K562 (cell line): ENCODE measurements around the gene PRRC2B. TPM values are rescaled to one million over a fixed set of nuclear protein-coding genes. Genes with fewer than 3 reads are reported as not detected.

ENCODE experiments used
- CBX3 ChIP-seq, 2 experiments: IDR thresholded peaks; 1 replicate in 1 of 2; 2 replicates in 1 of 2; pipeline ENCODE4 v1.6.1; 2012; ENCODE audit warnings: inconsistent platforms in 2 of 2, low read length in 2 of 2, borderline replicate concordance in 1 of 2, control low read depth in 1 of 2
- DMBX1 ChIP-seq: fragments of 250-450 bp; sonication (Bioruptor Pico); IDR thresholded peaks from 2 replicates; pipeline ENCODE4 v1.8.0; 2022; ENCODE audit warnings: inconsistent platforms, mild to moderate bottlenecking, moderate library complexity, borderline replicate concordance
- GABPA ChIP-seq: fragments of 200-800 bp; sonication (Bioruptor generic); conservative IDR thresholded peaks from 2 replicates; pipeline ENCODE4 v1.6.1; 2016; ENCODE audit warnings: low read depth, missing genetic modification characterization, missing compliant biosample characterization
- HDAC2 ChIP-seq: fragments of 450-650 bp; IDR thresholded peaks from 2 replicates; pipeline ENCODE4 v1.6.1; 2016; ENCODE audit warnings: mild to moderate bottlenecking
- MYNN ChIP-seq, 2 experiments: sonication (generic); formaldehyde crosslinking in 1 of 2; IDR thresholded peaks; 2 replicates each; pipeline versions ENCODE4 v1.5.0 to v1.6.1; 2016 to 2020; ENCODE audit warnings: antibody characterized with exemption in 1 of 2, missing genetic modification reagents in 1 of 2
- NONO ChIP-seq, 2 experiments: fragments of 200-400 bp in 1 of 2; fragments of 450-650 bp in 1 of 2; formaldehyde crosslinking in 1 of 2; IDR thresholded peaks; 2 replicates each; pipeline ENCODE4 v1.6.1; 2017; ENCODE audit warnings: low read depth in 2 of 2, mild to moderate bottlenecking in 2 of 2, moderate library complexity in 2 of 2, low read length in 1 of 2
- NR2F6 ChIP-seq: fragments of 450-650 bp; formaldehyde crosslinking; IDR thresholded peaks from 2 replicates; pipeline ENCODE4 v1.4.0; 2020; ENCODE audit warnings: mild to moderate bottlenecking
- PML ChIP-seq: IDR thresholded peaks from 2 replicates; pipeline ENCODE4 v1.6.1; 2012; ENCODE audit warnings: low read length, inconsistent platforms
- RAD51 ChIP-seq: fragments of 450-650 bp; IDR thresholded peaks from 2 replicates; pipeline ENCODE4 v1.7.1; 2016; ENCODE audit warnings: low read depth, mild to moderate bottlenecking, borderline replicate concordance
- RBFOX2 ChIP-seq: fragments of 200-400 bp; formaldehyde crosslinking; IDR thresholded peaks from 2 replicates; pipeline ENCODE4 v1.6.1; 2017; ENCODE audit warnings: low read depth, mild to moderate bottlenecking, low read length, moderate library complexity
- RCOR1 ChIP-seq, 2 experiments: IDR thresholded peaks; 2 replicates each; pipeline ENCODE4 v1.6.1; 2012; ENCODE audit warnings: low read depth in 2 of 2, low read length in 2 of 2, borderline replicate concordance in 1 of 2, improper control_type of control experiment in 1 of 2
- TAL1 ChIP-seq: fragments of 450-650 bp; IDR thresholded peaks from 2 replicates; pipeline ENCODE4 v1.6.1; 2016; ENCODE audit warnings: mild to moderate bottlenecking
- ZKSCAN1 ChIP-seq: fragments of 150-350 bp; IDR thresholded peaks from 2 replicates; pipeline ENCODE4 v1.6.1; 2016; ENCODE audit warnings: low read depth, low read length
- ZKSCAN8 ChIP-seq: fragments of 200-800 bp; sonication (Bioruptor generic); IDR thresholded peaks from 2 replicates; pipeline ENCODE4 v1.6.1; 2016; ENCODE audit warnings: missing genetic modification characterization, missing compliant biosample characterization
- ZNF253 ChIP-seq: fragments of 250-450 bp; sonication (Bioruptor Pico); conservative IDR thresholded peaks from 2 replicates; pipeline ENCODE4 v1.6.1; 2021; ENCODE audit warnings: mild to moderate bottlenecking
- ZNF3 ChIP-seq: fragments of 250-450 bp; sonication (Bioruptor Pico); IDR thresholded peaks from 2 replicates; pipeline ENCODE4 v1.5.0; 2021; ENCODE audit warnings: mild to moderate bottlenecking, moderate library complexity
- ZNF444 ChIP-seq: fragments of 250-450 bp; sonication (Bioruptor Pico); IDR thresholded peaks from 2 replicates; pipeline ENCODE4 v1.4.0; 2020; ENCODE audit warnings: mild to moderate bottlenecking, moderate library complexity
- ZNF695 ChIP-seq: fragments of 450-650 bp; formaldehyde crosslinking; IDR thresholded peaks from 2 replicates; pipeline ENCODE4 v1.4.0; 2020; ENCODE audit warnings: mild to moderate bottlenecking, moderate library complexity
- ZNF766 ChIP-seq: fragments of 200-800 bp; sonication (Bioruptor generic); conservative IDR thresholded peaks from 2 replicates; pipeline ENCODE4 v1.6.1; 2016; ENCODE audit warnings: missing genetic modification characterization, missing compliant biosample characterization
- polyA plus RNA-seq, 8 experiments: library from polyadenylated mRNA; depleted of rRNA in 4 of 8; stranded (reverse) in 5 of 8; unstranded in 3 of 8; fragments of >200 nt; fragmentation: Nextera tagmentation in 2 of 8; fragmentation: Illumina TruSeq in 1 of 8; extraction: Ambion mirVana in 2 of 8; extraction: Trizol in 1 of 8; gene quantifications; 2 replicates each; pipeline versions ENCODE4 v1.2.1 to v1.2.3, GENCODE V29; 2011 to 2014; ENCODE audit warnings: inconsistent platforms in 1 of 8, missing spikeins in 1 of 8
- total RNA-seq, 7 experiments: library from RNA; depleted of rRNA in 6 of 7; stranded (reverse); fragments of >200 nt in 6 of 7; fragmentation: Illumina TruSeq in 2 of 7; extraction: Trizol in 2 of 7; gene quantifications; 2 replicates each; pipeline versions ENCODE4 v1.2.1 to v1.2.3, GENCODE V29; 2011 to 2021; ENCODE audit warnings: low replicate concordance in 1 of 7
- TF ChIP-seq, protein P1 (sequence below): fragments of 450-650 bp; formaldehyde crosslinking; IDR thresholded peaks from 2 replicates; pipeline ENCODE4 v1.4.0; 2020; ENCODE audit warnings: mild to moderate bottlenecking
- TF ChIP-seq, protein P2 (sequence below): fragments of 450-650 bp; IDR thresholded peaks from 2 replicates; pipeline ENCODE4 v1.6.1; 2016; ENCODE audit warnings: missing biosample characterization, missing genetic modification characterization
- TF ChIP-seq, protein P3 (sequence below): sonication (generic); formaldehyde crosslinking; IDR thresholded peaks from 2 replicates; pipeline ENCODE4 v1.8.1; 2022; ENCODE audit warnings: missing genetic modification reagents
- TF ChIP-seq, protein P4 (sequence below): sonication (generic); formaldehyde crosslinking; IDR thresholded peaks from 2 replicates; pipeline ENCODE4 v1.9.0; 2022; ENCODE audit warnings: mild to moderate bottlenecking, missing genetic modification reagents

Gene PRRC2B
- total and polyA plus RNA-seq, 9 of the 15 experiments (the other 6 are each of a cell fraction or from before 2014, with no cell fraction given), result 0.34 to 125 (median 30.9) TPM

DNA sequence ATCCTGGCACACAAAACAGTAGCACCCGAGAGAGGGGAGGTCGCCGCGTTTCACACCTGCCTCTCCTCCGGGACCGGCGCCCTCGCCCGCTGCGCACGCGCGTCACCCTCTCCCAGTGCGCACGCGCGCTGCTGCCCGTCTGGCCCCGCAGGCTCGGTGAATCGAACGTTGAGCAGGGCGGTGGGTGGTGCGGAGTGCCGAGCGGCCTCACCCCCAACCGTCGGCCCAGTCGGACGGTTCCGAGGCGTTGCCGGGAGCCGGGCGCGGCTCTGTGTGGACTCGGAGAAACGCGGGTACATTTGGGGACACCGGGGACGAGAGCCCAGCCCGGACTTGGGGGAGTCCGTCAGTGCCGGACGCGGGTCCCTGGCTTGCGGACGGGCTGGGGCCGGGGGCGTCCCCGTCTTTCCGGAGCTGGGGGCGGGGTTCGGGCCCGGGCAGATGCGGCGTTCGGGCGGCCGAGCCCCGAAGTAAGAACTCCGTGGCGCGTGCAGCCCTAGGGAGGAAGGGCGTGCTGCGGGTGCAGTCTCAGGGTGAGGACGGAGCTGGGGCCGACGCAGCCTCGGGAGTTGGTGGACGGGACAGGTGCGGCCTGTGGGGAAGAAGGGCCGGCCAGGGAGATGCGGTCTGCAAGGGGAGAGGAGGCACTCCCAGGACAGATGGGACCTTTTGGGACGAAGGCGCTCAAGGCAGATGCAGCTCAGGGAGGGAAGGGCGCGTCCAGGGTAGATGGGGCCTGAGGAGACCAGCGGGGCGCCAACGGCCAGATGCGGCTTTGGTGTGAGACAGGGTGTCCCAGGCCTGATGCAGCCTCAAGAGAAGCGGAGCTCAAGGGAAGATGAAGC, 109.1 kb downstream of the PRRC2B start, which contains the start of gene POMT1 (continued):
- no peak for TF ChIP-seq PML
- TF ChIP-seq ZNF695 (CRISPR knock-in tag), result no peak
- no peak for TF ChIP-seq ZNF3 (CRISPR knock-in tag)
- no peak for TF ChIP-seq GABPA
- TF ChIP-seq MYNN (IDR thresholded peaks at IDR 0.05), result no peak
- TF ChIP-seq MYNN (CRISPR knock-in tag; IDR thresholded peaks at IDR 0.05), result no peak
- TF ChIP-seq, protein P1, sequence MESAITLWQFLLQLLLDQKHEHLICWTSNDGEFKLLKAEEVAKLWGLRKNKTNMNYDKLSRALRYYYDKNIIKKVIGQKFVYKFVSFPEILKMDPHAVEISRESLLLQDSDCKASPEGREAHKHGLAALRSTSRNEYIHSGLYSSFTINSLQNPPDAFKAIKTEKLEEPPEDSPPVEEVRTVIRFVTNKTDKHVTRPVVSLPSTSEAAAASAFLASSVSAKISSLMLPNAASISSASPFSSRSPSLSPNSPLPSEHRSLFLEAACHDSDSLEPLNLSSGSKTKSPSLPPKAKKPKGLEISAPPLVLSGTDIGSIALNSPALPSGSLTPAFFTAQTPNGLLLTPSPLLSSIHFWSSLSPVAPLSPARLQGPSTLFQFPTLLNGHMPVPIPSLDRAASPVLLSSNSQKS (CRISPR knock-in tag), result no peak
- peak in 1 of 2 experiments; percentile 33; a peak in 1 of 3 replicates for TF ChIP-seq CBX3 (IDR thresholded peaks at IDR 0.05; ENCODE audit: borderline replicate concordance in 1 of 2, low read length in 2 of 2)
- peak in 1 of 2 experiments; percentile 67; a peak in 1 of 4 replicates for TF ChIP-seq RCOR1 (IDR thresholded peaks at IDR 0.05; ENCODE audit: borderline replicate concordance in 1 of 2, low read depth in 2 of 2, low read length in 2 of 2)
- peak in 1 of 2 experiments; percentile 81; a peak in 1 of 4 replicates for TF ChIP-seq NONO (IDR thresholded peaks at IDR 0.05; ENCODE audit: low read depth in 2 of 2, low read length in 1 of 2)
- TF ChIP-seq, protein P2, sequence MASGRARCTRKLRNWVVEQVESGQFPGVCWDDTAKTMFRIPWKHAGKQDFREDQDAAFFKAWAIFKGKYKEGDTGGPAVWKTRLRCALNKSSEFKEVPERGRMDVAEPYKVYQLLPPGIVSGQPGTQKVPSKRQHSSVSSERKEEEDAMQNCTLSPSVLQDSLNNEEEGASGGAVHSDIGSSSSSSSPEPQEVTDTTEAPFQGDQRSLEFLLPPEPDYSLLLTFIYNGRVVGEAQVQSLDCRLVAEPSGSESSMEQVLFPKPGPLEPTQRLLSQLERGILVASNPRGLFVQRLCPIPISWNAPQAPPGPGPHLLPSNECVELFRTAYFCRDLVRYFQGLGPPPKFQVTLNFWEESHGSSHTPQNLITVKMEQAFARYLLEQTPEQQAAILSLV (tag), result no peak
- TF ChIP-seq ZNF766 (CRISPR knock-in tag), result no peak
- no peak for TF ChIP-seq DMBX1 (CRISPR knock-in tag)
- no peak for TF ChIP-seq ZNF444 (CRISPR knock-in tag)
- no peak; the same call in 1 of the 2 replicates for TF ChIP-seq HDAC2
- peak; percentile 55 for TF ChIP-seq RAD51
- no peak for TF ChIP-seq ZNF253 (CRISPR knock-in tag)
- no peak for TF ChIP-seq ZKSCAN8
- TF ChIP-seq RBFOX2, result peak; percentile 79
- TF ChIP-seq TAL1, result no peak
- TF ChIP-seq, protein P3, sequence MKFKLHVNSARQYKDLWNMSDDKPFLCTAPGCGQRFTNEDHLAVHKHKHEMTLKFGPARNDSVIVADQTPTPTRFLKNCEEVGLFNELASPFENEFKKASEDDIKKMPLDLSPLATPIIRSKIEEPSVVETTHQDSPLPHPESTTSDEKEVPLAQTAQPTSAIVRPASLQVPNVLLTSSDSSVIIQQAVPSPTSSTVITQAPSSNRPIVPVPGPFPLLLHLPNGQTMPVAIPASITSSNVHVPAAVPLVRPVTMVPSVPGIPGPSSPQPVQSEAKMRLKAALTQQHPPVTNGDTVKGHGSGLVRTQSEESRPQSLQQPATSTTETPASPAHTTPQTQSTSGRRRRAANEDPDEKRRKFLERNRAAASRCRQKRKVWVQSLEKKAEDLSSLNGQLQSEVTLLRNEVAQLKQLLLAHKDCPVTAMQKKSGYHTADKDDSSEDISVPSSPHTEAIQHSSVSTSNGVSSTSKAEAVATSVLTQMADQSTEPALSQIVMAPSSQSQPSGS (CRISPR knock-in tag), result no peak
- no peak for TF ChIP-seq NR2F6 (CRISPR knock-in tag)
- TF ChIP-seq ZKSCAN1, result no peak
- TF ChIP-seq, protein P4, sequence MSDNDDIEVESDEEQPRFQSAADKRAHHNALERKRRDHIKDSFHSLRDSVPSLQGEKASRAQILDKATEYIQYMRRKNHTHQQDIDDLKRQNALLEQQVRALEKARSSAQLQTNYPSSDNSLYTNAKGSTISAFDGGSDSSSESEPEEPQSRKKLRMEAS (CRISPR knock-in tag), result peak; percentile 68
